Transverse colon (tissue), 4 donors: ENCODE data around the gene COL19A1.

Experiments used
- CTCF ChIP-seq, 5 experiments: fragments of 200-600 bp in 3 of 5; fragments of 450-650 bp in 2 of 5; sonication (generic) in 3 of 5; IDR thresholded peaks; 1 replicate in 2 of 5; 2 replicates in 3 of 5; pipeline ENCODE4 v1.5.1; 2016 to 2017; ENCODE audit warnings: antibody characterized with exemption in 5 of 5, inconsistent platforms in 3 of 5, mild to moderate bottlenecking in 2 of 5, moderate library complexity in 1 of 5
- EP300 ChIP-seq: sonication (generic); formaldehyde crosslinking; IDR thresholded peaks from one replicate; pipeline ENCODE4 v1.6.1; 2017; ENCODE audit warnings: antibody characterized with exemption, low read depth
- POLR2A ChIP-seq: fragments of 450-650 bp; IDR thresholded peaks from one replicate; pipeline ENCODE4 v1.6.1; 2016; ENCODE audit warnings: antibody characterized with exemption, mild to moderate bottlenecking, moderate library complexity
- POLR2AphosphoS5 ChIP-seq, 3 donors: sonication (generic); formaldehyde crosslinking; IDR thresholded peaks; one replicate each; pipeline ENCODE4 v1.6.1; 2016; ENCODE audit warnings: antibody characterized with exemption in 3 of 3

- TF ChIP-seq CTCF (IDR thresholded peaks at IDR 0.05) = no peak
- TF ChIP-seq EP300 = no peak
- no peak for TF ChIP-seq POLR2AphosphoS5 (IDR thresholded peaks at IDR 0.05)
- no peak for TF ChIP-seq POLR2A
Measured at GRCh38 chr6:70133246-70133645, 266.9 kb downstream of the COL19A1 start.
